LHCN-M2 (cell line): ENCODE data around the gene PLK1. TPM values are rescaled to one million over a fixed set of nuclear protein-coding genes. Genes with fewer than 3 reads are reported as not detected.
"Not testable (repeated sequence)": the region's sequence is repeated elsewhere in the genome, so short reads cannot be mapped to it uniquely, and the experiment has no call there.

ENCODE experiments used
- DNase-seq: peaks from one replicate; pipeline ENCODE4 v3.0.0-alpha.2; 2012; ENCODE audit warnings: low read depth
- polyA plus RNA-seq: library from polyadenylated mRNA; unstranded; fragments of >200 nt; gene quantifications from one replicate; pipeline ENCODE4 v1.2.1, GENCODE V29; 2012; ENCODE audit warnings: missing spikeins
- total RNA-seq: library from RNA; depleted of rRNA; stranded (reverse); fragments of >200 nt; gene quantifications from 2 replicates; pipeline ENCODE4 v1.2.3, GENCODE V29; 2014; rRNA removed

PLK1 gene
- 101 and 102 TPM in 2 replicates for total RNA-seq
- polyA plus RNA-seq = 68.0 TPM

DNA sequence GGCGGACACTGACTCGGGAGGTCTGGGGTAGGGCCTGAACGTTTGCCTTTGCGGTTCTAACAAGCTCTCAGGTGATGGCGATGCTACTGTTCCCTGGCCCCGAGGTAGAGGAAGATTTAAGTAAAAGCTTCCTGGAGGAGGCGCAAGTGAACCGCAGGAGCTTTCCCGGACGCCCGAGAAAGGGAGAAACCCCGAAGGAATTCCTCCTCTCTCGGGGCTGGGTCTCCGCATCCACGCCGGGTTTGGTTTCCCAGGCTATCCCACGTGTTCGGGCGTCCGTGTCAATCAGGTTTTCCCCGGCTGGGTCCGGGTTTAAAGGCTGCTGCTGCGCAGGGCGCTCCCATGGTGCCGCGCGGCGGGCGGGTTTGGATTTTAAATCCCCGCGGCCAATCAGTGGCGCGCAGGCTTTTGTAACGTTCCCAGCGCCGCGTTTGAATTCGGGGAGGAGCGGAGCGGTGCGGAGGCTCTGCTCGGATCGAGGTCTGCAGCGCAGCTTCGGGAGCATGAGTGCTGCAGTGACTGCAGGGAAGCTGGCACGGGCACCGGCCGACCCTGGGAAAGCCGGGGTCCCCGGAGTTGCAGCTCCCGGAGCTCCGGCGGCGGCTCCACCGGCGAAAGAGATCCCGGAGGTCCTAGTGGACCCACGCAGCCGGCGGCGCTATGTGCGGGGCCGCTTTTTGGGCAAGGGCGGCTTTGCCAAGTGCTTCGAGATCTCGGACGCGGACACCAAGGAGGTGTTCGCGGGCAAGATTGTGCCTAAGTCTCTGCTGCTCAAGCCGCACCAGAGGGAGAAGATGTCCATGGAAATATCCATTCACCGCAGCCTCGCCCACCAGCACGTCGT, at the start of gene PLK1:
PLK1 (plus strand) TSS at position 460 of the 844 bp plus-strand sequence; CDS start at position 504, 44 bp downstream.
- peak; percentile 91 for DNase-seq

DNA sequence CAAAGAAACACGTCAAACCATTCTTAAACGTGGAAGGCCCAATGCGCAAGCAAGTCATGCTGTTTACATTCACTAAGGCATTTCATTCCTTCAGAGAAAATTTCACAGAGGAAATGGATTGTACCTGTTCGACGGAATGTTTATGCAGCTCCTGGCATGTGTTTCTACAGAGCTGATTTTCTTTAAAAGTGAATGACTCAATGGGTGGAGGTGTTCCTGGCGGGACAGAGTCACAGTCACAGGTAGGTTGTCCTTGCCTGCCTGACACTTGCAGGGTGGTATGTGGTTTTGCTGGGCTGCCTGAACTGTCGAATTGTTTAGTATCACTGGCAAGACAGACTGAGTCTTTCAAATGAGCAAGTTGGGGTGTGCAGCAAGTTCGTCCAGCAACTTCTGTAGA, 49.2 kb upstream of the PLK1 start:
- DNase-seq = no peak

DNA sequence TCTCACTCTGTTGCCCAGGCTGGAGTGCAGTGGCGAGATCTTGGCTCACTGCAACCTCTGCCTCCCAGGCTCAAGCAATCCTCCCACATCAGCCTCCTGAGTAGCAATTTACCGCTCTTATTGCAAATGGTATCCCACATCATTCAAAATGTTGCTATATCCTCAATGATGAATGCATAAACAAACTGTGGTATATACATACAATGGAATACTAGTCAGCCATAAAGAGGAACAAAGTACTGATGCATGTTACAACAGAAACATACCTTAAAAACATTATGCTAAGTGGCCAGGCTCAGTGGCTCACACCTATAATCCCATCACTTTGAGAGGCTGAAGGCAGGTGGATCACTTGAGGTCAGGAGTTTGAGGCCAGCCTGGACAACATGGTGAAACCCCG, 46.8 kb upstream of the PLK1 start:
- not testable (repeated sequence) for DNase-seq

DNA sequence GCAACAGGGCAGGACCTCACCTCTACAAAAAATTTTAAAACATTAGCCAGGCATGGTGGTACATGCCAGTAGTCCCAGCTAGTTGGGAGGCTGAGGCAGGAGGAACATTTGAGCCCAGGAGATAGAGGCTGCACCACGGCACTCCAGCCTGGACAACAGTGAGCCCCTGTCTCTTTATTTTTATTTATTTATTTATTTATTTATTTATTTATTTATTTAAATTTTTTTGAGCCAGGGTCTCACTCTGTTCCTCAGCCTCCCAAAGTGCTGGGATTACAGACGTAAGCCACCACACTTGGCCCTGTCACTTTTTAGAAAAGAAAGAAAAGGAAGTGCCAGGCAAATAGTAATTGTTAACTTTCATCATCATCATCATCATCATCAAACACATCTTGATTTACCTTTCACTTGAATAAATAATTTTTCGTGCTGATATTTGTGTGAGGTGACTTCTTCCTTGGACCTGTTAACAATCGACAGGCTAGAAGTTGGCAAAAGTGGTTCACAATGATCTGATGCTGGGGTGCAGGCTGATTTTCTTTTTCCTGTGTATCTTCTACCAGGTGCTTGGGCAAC, 44.1 kb upstream of the PLK1 start:
- no peak for DNase-seq

DNA sequence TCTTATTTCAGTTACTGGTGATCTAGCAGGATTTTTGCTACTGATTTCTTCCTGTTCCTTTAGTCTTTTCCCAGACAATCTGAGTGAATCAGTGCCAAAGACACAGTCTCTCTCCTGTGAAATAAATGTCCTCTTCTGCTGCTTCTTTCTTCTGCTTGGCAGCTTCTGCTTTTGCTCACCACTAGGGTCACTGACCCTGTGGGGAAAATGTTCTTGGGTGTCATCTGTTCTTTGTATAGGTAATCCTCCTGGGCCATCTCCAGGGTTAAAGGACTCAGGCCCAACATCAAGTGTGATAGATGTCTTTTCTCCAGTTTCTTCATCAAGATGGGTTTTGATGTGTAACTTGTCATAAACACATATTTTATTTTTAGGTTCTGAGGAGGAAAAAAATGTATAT, 42.7 kb upstream of the PLK1 start:
- DNase-seq = no peak

DNA sequence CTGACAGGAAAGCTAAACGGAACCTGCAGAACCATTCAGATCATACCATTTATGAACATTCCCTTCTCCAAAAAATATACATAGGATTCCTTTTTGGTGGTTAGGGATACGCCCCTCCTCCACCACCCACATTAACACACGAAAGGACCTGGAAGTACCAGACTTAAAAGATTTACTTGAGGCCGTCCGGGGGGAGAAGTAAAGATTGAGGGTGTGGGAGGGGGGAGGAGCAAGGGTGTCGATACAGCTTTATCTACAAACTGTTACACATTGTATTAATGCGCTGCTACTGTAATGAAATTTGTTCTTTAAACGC, 38.1 kb upstream of the PLK1 start:
- DNase-seq = no peak

DNA sequence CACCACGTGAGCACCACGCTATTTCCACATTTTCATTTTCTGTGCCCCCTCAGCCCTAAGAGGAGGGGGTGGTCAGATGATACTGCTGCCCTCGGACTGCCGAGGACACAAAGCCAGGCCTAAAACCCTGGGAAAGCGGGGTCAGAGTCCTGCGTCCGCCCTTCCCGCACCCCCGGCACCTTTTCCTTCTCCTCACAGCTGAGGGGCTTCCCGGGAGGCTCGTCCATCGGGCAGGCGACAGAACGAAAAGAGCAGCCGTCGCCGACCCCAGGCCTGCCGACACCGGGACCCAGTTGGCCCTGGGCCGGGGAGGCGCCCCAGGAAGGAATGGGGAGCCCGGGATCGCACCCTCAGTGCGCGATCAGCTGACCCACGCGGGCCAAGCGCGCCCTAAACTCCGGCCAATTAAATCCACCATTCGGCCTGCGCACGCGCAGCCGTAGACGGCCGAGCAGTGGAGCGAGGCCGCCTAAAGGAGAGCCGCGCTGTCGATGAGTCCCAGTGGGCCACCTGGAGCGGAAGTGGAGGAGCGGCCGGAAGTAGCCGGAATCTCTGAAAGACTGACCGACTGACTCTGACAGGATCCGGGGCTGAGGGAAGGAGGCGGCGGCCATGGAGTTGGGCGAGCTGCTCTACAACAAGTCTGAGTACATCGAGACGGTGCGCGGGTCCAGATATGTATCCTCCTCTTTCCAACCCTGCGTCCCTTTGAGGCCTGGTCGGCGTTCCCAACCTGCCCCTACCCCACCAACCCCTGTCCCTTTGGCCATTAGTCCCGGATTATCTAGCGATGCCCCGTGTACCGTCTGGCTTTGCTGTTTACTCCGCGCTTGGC, 37.5 kb upstream of the PLK1 start, which contains the start of the genes DCTN5 and PALB2:
DCTN5 (plus strand) TSS at position 536 of the 835 bp plus-strand sequence; CDS start at position 613, 77 bp downstream.
PALB2 (minus strand) TSS at position 380 of the 835 bp plus-strand sequence; CDS start at position 227, 153 bp downstream.
- DNase-seq = peak; percentile 93

DNA sequence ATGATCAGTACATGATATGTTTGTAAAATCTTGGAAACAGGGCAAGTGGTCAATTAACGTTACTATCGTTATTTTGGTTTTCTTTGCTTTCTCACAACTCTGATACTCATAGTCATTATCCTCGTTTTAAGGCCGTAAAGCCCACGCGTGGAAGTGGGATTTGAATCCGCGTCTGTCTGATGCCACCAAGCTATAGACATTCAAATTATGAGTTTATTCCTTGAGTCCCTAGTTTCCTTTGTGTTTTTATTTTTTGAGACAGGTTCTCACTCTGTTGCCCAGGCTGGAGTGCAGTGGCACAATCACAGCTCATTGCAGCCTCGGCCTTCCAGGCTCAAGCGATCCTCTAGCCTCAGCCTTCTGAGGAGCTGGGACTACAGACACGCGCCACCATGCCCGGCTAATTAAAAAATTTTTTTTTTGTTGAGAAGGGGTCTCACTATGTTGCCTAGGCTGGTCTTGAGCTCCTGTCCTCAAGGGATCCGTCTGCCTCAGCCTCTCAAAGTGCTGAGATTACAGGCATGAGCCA, 36.4 kb upstream of the PLK1 start:
- DNase-seq = no peak

DNA sequence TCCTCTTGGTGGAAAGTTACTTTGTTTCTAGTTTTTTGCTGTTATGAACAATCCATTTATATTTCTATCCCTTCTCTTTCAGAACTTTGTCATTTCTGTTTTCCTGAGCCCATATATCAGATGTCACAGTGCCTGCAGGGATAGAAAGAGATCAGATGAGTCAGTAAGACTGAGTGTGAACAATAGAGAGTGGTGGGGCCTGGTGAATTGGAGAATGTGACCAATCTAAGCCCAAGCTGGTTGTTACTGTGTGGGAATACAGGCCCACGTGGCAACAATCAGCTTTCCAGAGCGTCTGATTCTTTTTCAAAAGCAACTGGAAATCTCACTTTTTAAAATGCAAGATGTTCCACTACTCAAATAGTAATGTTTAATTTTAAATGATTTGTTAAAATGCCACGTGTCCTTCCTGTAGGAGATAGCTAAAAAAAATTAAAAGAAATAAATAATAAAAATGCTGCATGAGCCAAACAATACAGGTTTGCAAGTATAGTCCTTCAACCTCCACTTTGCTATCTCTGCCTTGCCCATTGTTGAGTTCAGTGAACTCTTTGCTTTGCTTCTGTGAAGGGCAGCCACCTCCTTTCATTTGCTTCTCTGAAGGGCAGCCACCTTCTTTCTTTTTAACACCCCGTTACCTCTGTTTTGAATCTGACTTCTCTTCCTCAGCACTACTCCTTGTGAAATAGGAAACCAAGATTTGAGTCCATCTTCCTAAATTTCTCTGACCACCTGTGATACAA, 27.8 kb upstream of the PLK1 start:
- DNase-seq = no peak

DNA sequence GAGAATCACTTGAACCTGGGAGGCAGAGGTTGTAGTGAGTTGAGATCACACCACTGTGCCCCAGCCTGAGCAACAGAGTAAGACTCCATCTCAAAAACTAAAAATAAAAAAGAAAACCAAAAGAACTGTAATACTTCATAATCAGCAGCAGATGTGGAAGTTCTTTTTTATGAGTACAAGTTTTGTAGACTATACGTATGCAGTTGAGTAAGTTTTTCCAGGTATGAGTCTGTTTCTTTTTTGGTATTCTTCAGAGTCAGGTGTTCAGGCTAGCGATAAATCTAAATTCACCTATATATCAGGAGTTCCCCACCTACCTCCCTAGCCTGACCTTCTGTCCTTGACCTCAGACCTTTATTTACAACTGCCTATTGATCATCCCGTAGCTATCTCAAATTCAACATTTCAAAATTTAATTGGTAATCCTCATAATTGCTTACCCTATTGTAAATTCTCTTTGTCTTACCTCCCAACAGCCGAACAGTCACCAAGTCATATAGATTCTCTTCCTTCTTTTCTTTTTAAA, 26.7 kb upstream of the PLK1 start:
- no peak for DNase-seq

DNA sequence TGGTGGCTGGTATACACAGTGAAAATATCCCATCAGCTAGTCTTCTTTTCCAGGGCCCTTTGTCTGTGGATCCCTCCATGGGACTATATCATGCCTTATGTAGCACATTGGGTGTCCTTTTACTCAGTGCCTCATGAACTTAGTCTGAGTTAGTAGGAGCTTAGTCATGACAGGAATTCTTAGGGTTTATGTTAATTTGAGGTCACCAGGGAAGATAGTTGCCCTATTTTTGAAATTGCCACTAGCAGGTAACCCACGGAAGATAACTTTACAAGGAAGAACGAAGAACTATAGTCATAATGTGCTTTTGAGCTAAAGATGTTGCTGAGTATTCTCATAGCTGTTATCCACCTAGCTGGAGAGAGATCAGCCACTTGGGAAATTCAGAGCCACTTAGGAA, 14.8 kb upstream of the PLK1 start:
- no peak for DNase-seq

DNA sequence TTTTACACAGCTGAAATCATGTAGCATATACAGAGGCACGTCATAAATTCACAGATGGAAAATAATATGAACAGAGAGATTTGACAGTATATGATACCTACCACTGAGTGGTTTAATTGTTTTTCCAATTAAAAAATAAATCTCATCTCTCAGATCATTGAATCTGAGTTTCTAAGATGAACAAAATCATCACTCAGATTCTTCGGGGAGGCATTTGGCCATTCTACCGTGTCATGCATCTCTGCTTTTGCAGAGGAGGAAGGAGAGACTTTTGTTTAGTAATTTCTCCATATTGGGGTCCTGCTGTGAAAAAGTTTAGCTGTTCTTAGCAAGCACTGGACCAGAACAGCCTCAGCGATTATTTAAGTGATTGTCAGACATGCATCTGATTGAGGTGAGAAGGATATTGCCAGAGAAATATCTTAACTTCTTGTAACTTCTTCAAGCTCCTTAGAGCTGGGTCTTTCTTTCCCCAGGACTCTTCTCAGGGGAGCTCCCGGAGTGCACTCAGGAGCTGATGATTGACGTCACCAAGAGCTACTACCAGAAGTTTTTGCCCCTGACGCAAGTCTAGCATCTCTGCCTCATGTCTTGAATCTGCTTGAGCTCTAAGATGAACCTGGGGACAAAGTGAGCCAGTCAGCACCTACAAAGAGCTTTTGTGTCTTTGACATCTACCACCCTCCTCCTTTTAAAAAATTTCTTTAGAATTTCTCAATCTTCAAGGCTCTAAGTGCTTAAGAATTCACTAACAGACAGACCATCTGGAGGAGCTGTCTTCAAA, 11.9 kb upstream of the PLK1 start:
- DNase-seq = no peak

DNA sequence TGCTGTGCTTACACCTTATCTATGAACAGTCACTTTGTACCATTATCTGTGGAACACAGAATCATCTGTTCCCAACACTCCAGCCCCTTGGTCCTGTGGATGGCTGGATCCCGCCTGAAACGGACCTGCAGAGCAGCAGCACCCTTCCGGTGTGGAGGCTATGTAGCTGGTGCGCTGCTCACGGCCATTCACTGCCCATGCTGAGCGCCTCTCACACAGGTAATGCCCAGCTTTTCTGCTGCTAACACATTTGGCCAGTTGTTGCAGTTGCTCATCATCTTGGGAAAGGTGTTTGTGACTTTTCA, 11.4 kb upstream of the PLK1 start:
- no peak for DNase-seq

DNA sequence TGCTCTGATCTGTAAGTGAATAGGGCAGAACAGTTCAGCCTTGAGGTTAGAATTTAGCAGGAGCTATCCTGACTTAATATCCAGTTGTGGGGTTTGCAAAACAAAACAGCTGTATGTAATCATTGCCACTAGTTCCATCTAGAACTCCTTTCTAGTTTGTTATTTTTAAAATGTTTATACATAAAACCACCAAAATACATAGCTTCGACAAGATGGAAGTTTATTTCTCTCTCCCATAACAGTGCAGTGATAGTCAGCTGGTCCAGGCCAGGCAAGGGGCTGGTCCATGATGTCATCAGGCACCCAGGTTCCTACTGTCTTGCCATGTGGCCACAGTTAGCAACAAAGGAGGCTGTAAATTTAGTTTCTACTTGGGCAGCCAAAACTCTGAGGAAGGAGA, 10.5 kb upstream of the PLK1 start:
- no peak for DNase-seq

DNA sequence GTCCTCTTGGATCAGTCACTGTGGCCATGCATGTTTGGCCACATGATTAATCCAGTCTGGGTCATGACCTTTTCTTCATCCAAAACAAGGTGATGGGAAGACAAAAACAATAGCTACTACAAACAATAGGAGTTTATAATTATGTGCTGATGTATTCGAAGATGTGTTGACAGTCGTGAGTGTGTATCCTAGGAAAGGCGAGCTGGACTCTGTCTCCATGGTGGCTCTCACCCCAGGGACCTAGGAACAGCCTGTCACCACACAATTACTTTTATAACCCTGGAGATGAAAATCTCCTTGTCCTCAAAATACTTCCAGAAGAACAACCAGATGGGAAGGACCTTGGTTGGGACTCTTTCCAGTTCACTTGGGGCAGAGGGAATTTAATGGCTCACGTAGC, 9.8 kb upstream of the PLK1 start:
- no peak for DNase-seq

DNA sequence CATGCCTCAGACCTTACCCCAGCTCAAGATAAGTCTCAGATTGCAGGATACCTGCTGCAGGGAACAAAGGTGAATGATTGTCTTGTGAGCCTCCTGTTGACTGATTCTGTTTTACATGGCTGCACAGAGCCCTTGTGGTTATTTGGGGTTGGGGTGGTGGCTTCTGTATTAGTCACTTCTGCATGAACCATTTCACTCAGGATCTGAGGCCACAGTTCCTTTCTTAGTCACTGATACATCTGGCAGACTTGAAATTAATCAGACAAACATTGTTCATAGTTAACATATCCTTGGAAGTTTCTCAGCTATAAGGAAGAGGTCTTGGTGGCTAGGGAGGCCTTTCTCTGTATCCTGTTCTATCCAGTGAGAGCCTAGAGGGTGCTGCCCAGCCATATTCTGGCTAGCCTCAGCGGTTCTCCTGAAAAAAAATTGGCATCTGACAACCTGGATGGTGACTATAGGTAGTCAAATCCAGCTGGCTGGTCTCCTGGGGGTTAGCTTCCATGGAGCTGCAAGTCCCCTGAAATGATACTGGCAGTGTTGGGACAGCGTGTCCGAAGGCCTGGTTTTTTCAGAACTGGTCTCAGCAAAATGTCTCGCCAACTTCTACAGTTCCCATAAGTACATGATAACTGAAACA, 8.4 kb upstream of the PLK1 start:
- peak; percentile 90 for DNase-seq

DNA sequence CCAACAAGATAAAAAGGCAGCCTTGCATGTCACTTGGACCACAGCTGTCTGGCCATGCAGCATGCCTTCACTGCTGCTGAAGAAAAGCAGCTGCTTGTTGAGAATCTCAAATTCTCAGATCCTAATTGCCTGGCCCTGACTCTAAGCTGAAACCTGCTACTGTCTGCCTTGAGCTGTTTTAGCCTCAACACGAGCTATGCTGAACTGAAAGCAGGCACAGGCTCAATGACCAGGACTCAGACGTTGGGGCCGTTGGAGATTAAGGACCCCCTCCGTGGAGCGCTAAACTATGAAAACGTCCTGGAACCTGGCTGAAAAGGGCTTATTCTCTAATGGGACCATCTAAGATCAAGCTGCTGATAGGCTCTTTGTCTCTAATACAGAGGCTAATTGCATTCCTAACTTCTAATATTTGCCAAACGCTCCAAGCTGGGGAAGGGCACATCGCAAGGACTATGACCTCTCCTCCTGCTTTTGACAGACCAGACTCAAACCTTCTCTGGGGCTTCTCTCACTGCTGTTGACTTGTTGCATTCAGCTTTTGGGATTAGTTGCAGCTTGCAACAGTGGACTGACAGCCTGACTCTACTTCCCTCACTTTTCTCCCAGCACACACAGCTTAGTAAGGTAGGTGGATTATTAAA, 4.6 kb upstream of the PLK1 start:
- DNase-seq = no peak

DNA sequence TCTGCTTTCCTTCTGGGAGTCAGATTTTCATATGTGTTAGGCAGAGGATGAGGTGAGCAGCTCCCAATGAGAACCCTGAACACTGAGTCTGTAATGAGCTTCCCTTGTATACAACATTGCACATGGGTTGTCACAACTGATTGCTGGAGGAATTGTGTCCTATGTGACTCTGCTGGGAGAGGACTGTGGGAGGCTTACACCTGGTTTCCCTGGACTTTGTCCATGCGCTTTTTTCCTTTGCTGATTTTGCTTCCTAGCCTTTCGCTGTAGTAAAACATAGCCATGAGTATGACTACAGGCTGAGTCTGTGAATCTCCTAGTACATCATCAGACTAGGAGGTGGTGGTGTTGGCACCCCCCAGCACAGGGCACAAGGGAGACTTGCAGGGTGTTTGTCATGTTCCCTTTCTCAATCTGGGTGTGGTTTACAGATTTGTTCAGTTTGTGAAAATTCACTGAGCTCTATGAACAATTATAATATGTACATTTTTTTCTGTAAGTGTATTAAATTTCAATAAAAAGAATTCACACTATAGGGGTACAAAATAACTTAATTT, 1.7 kb upstream of the PLK1 start:
- peak; percentile 48 for DNase-seq
